ENCODE measurements around the gene ARSI.

The ARSI gene

DNA sequence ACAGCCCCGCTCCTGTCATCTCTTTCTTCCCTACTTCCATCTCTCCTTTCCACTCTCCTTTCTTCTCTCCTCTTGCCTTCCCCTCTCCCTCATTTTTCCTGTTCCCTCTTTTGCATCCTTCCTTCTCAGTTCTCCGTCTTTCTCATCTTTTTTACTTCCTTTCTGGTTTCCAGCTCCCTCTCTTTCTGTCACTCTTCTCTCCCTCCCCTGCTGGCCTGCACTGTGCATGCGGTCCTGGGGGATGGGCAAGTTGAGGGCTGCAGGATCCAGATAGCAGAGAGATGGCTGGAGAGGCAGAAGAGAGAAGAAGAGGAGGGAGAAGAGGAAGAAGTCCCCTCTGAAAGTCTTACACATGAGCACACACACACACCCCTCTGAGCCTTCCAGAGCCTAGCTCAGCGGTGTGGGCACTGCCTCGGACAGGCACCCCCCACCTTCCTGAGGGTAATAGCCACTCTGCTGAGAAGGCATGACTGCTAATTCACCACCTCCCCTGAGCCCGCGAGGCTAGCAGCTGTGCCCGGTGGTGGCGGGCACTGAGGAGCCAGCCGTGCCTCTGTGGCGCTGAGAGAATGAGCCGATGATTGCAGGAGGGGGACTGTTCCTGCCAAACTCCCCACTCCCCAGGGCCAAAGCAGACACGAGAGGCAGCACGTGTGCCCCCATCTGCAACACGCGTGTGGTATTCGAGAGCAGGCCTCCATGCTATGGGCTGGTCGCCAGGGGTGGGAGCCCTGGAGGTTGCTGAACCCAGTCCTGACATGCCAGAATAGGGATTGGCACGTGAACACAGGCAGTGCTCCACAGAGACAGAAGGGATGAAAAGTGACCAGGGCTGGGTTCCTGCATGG lies 9.4 kb downstream of the ARSI start:
- no peak for DNase-seq (ENCODE audit: low spot score)

DNA sequence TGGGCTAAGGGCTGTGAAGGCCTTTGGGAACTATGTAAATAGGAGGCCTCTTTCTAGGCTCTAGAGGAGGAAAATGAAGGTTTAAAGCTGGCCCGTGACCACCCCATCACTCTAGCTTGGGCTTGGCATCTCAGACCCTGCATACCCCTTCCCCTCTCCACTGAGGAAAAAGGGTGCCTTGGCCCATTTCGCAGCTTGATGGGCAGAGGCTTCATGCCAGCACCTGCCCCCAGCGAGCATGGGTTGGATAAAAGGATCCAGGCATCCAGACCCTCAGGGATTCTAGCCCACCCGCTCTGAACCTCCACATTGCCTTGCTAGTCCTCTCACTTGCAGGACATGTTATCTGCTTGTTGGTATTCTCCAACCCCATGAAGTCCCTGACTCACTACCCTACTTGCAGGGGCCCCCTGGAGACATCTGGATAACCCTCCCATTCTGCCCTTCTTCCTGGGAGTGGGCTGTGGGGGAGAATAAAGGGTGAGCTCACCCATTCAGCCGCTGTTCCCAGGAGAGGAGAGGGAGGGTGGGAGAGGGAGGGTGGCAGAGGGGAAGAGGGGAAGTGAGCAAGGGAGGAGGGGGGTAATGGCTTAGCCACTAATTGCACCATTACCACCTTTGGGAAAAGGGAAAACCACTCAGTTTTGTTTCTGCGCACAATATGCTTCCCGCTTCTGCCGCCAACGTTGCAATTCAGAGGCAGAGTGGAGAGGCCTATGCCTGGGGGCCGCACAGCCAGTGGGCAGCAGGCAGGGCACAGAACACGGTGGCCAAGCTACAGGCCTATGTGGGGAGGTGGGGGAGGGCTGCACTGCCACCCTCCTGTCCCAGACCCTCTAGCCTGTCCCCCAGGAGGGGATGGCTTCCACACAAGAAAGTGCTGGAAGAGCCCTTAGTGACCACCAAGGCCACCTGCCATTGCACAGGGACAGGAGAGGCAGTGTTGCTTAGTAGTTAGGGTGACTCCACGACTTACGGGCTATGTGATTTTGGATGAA lies 11.0 kb downstream of the ARSI start:
- DNase-seq (ENCODE audit: low spot score) = no peak

DNA sequence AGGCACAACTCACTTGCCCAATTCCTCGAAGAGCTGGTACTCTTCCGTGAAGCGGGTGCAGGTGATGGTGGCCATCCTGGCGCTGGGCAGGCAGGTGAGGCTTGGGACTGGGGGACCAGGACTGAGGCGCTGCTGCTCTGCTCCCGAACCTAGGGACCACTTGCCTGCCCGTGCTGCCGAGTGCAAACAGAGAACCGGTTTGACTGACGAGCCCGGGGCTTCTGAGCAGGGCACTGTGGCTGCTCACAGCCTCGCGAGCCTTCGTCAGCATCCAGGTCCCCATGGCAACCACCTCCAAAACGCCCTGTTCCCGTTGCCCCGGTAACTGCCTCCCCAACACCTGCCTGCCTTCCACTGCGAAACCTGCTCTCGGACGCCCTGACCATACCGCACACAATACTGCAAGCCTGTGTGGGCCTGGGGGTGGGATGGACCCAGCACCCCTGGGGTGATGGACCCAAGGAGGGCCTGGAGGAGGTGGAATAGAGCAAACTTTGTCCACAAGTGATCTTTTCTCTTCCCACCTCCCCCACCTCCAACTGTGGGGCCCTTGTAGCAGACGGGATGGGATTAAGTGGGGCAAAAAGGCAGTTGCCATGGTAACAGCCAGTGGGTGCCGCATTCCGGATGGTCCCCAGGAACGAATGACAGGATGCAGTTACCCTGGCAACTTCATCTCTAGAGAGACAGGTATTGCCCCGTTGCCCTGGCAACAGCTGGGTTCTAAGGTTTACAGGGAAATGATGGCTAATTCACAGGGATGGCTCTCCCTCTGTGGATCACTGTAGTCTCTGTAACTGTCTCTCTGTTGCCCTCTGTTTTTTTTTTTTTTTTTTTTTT lies 12.9 kb downstream of the ARSI start, which contains the start of gene CAMK2A:
CAMK2A (minus strand) TSS at position 223 of the 840 bp plus-strand sequence; CDS start at position 75, 148 bp downstream.
- no peak for DNase-seq (ENCODE audit: low spot score)

DNA sequence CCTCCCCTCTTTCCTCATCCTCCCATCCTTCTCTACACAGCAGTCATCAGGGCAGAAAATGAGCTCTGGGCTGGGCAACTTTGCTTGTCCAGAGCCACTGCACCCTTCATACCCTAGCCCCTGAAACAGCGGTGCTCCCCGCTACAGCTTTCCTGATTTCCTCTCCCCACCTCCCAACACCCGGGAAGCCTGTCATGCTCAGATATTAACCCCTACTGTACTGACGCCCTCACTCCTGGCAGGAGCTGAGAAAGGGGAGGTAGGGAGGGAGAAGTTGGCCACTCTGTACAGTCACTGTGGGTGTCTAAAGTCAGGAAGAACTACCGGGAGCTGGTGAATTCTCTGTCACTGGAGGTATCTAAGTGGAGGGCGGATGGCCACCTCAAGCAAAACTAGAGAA lies 13.9 kb downstream of the ARSI start:
- DNase-seq (ENCODE audit: low spot score) = no peak

DNA sequence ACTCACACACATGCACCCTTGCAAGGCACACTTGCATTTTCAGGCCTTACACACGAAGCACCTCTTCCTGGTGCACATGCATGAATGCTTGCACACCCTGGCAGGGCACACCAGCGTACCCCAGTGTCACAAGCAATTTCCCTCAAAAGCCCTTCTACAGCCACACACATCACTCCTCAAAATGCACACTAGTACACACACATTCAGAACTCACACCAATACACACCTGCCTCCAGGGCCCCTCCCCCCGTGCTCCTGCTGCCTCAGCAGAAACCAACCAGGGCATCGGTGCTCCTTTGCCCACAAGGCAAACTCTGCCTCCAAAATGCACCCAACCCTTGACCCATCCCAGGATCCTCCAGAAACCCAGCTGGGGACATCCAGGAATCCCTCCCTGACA lies 14.3 kb downstream of the ARSI start:
- DNase-seq (ENCODE audit: low spot score) = no peak

DNA sequence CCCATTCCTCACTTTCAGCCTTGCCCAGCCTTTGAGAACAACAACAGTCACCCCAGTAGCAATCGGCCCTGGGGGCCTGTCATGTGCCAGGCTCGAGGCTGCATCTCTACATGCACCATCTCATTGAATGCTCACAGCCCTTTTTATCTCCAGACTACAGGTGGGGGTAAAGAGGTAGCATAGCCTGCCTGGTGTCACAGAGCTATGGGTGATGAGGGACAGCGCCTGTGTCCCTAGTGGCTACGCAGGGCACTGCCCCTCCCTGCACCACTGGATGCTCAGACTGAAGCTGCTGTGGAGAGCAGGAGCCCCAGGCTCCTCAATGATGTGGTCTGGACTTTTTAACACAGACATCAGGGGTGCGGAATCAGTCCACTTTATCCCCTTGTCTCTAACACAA lies 15.9 kb downstream of the ARSI start:
- no peak for DNase-seq (ENCODE audit: low spot score)

DNA sequence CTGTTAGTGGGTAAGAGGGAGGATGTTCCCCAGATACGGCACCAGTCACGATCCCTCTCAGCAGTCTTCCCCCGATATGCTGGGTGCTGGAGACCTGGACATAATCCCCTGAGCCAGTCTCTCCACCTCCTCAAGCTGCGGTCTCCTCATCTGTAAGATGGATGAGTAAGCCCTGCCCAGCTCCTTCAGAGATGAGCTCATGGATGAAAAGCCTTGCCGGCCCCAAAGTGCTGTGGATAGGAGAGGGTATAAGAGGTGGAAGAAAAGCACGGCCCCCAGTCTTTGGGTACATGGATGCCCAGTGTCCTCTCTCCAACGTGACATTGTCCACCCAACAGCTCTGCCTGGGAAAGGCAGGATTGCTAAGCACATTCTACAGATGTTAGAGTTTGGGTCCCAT lies 17.6 kb downstream of the ARSI start:
- no peak for DNase-seq (ENCODE audit: low spot score)

DNA sequence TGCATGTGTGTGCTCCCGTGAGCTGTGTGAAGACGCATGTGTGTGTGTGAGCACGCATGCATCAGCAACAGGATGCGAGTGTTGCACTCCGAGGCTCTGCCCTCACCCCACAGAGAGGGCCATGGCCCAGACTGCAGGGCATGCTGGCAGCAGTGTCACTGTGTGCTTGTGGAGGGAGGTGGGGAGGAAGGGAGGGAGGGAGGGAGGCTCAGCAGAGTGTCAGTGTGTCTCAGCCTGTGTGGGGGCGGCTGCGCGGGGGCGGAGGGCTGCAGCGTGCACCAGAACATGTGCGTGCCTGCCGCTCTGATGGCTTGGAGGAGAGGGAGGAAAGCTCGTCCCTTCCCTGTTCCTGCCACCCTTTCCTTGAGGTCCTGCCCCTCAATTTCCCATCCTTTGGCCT lies 18.4 kb downstream of the ARSI start:
- no peak for DNase-seq (ENCODE audit: low spot score)

DNA sequence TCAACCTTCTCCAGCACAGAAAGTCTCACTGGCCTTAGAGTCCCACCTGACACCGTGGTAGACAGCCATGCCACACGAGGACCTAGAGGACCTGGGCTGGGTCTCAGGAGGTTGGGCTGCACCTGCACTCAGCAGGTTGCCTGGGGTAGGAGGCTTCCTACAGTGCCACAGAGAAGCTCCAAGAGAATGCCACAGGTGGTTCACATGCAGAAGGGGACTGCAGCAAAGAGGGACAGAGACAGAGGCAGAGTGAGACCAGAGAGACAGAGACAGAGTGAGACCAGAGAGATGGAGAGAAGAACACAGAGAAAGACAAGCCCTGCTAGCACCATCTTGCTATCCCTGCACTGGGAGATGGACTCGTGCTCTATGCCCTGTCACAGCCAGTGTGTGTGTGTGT lies 18.8 kb downstream of the ARSI start:
- no peak for DNase-seq (ENCODE audit: low spot score)

DNA sequence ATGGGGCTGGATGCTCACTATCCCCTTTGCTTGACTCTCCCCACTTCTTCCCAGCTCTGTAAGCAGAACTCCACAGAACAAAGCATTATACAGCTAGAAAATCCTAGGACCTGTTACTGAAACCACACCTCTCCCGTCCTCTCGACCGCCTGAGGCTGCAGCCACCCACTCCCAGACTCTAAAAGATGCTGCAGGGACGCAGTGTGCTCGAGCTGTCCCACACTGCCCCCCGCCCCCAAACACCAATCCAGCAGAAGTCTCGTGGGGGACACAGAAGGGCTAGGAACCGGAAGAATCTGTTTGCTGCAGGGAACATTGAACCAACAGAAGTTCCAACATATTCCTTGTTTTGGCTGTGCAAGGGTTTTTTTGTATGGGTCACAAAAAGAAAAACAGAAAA lies 20.7 kb downstream of the ARSI start:
- no peak for DNase-seq (ENCODE audit: low spot score)

DNA sequence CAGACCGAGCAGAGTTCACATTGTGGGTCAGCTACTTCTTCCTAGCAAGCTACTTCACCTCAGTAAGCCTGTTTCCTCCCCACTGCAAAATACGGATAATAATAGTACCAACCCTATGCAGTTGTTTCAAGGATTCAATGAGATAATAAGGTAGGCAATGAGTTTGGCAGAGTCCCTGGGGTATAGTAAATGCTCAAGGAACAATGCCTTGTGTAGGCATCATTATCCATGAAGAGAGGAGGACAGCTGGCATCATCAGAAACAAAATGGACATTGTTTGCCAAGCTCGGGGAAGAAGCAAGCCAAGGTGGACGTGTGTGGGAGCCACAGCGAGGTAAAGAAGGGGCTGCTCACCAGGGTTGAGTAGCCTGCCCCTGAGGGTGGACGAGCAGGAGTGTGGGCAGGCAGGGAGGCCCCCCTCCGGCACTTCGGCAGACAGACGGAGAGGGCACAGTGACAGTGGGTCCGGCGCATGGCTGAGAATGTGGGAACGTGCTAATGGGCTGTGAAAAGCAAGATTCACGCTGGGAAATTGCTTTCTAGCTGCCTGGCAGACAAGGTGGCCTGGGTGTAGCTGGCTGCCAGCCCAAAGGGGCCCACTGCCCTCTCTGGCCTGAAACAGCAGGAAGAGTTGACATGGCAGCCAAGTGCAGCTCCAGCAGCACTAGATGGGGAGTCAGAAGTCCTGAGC lies 23.2 kb downstream of the ARSI start:
- DNase-seq (ENCODE audit: low spot score) = no peak

DNA sequence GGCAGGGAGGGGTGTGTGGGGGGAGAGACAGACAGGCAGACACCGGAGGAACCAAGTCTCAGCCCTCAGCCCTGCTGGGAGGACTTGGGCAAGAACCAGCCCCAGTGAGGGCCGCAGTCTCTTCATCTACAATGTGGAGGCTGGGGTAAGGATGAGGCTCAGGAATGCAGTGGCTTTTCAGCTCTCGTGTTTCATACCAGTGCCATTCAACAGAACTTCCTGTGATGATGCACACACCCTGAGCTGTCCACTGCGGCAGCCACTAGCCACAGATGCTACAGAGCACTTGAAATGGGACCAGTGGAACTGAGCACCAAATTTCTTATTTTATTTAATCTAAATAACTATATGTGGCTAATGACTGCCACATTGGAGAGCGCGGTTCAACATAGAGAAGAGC lies 23.8 kb downstream of the ARSI start:
- peak; percentile 94 for DNase-seq (ENCODE audit: low spot score)

DNA sequence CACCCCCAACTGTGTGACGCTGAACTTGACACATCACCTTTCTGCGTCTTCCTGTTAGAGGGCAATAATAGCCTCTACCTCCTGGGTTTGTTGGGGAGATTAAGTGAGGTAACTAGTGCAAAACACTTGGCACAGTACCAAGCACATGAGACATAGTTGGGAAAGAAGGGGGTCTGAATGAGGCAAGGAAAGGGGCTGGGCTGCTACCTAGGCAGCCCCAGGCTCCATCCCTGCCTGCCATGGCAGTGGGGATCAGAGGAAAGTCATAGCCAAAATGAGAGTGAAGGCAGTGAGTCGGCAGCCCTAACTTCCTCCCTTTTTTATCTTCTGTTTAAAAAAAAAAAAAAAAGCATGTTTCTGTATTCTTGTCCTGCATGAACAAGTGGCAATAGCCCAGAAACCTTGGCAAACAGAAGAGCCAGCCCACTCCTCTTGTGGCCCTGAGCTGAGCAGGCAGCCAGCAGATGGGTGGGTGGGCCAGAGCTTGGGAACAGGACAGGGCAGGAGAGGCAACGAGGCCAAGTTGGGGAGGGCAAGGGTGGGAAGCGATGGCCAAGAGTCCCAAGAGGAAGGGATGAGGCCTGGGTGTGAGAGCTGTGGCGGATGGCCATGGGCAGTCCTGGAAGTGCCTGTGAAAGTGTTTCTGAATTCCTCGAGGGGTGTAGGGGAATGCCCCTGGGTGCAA lies 24.5 kb downstream of the ARSI start:
- peak; percentile 52 for DNase-seq (ENCODE audit: low spot score)

DNA sequence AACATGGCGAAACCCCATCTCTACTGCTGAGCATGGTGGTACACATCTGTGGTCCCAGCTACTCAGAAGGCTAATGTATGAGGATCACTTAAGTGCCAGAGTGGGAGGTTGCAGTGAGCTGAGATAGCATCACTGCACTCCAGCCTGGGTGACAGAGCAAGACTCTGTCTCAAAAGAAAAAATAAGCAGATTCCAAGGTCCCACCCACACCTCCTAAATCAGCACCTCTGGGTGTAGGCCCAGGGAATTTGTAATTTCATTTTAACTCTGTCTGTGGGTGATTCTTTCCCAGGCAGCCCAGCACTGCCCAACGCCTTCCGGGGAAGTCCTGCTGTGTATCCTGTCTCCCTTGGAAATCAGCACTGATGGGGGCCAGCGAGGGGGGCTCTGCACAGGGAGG lies 25.7 kb downstream of the ARSI start:
- no peak for DNase-seq (ENCODE audit: low spot score)

DNA sequence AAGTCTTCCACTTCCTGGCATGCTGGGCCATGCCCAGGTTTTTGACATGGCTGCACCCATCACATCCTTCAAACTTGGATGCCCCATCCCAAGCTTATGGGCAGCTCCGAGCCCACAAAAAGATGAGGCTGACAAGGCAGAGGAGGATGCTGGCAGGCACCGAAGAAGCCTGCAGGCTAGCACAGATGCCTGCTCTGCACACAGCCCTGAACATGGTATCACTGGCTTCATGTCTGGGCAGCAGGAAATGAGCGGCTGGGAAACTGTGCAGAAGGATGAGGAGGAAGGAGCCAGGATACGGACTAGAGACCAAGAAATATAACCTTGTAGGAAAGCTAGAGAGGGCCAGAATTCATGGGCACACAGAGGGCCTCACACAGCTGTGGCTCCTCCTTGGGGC lies 27.9 kb downstream of the ARSI start:
- DNase-seq (ENCODE audit: low spot score) = no peak

DNA sequence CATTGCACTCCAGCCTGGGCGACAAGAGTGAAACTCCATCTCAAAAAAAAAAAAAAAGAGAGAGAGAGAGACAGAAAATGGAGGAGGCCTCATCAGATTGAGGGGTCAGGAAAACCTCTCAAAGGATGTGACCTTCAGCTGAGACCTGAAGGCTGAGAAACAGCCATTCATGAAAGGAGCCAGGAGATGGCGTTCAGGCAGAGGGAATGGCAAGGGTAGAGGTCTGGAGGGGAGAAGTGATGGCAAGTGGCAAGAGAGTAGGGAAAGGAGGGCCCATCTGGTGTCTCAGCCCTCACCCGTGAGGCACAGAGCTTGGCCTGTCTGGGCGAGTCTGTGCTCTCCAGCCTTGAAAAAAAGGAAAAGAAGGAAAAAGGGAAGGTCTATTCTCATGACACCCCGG lies 30.2 kb downstream of the ARSI start:
- DNase-seq (ENCODE audit: low spot score) = peak; percentile 69

DNA sequence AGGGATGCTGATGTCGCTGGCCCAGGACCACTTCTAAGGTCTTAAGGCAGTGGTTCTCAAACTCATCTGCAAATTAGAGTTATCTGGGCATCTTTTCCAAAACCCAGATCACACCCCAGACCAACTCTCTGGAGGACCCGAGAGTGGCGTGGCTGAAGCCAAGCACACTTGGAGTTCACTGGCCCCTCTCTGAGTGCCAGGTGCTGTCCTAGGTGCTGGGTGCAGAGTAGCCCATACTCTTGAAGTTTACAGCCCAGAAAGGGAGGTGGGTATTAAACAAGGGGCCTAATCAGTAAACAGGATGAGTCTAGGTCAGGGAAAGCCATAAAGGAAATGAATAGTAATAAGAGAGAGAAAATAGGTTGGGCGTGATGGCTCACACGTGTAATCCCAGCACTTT lies 30.8 kb downstream of the ARSI start:
- no peak for DNase-seq (ENCODE audit: low spot score)

DNA sequence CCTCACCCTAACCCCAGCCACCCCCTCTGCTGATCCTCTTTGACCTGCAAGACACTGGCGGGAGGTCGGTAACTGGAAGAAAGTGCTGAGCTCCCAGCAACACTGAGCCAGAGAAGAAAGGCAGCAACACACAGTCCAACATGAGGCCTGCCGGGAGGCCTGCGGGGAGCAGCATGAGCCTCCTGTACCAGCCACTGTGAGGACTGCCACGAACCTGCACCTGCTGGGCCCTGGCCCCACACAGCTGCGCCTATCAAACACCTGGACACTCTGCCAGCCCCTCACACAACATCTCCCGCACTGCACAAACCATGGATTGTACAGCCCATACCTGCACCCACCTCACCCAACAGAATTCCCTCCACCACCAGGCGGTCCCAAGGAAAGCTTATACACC lies 31.4 kb downstream of the ARSI start:
- DNase-seq (ENCODE audit: low spot score) = no peak

DNA sequence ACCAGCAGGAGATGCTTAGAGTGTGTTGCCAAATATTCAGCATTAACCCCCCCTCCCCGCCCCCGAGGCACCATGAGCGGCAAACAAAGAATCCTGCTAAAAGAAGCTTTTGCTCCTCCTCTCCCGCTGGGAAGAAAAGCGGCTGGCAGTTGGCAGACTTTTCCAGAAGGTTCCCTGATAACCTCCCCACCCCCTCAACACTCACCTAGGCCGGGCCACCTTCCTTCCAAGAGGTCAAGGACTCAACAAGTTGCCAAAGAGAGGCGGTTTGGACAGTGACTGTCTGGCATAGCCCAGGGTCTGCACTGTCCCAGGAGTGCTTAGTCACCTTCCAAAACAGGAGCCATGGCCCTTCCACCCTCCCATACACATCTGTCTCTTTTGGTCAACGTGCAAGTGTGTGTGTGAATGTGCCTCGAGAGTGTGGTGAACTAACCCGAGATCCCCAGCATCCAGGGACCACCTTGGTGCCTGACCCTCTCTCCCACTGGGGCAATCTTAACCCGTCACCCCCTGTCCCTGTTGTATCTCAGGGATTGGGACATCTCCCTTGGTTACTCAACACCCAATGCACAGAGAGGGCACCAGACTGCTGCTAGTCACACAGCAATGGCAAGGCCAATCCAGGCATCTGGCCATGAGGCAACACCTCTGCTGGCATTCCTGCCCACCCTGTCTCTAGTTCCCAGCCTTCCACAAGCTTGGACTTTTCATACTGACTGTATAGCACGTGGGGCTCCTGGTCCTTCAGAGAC lies 32.0 kb downstream of the ARSI start:
- DNase-seq (ENCODE audit: low spot score) = no peak

DNA sequence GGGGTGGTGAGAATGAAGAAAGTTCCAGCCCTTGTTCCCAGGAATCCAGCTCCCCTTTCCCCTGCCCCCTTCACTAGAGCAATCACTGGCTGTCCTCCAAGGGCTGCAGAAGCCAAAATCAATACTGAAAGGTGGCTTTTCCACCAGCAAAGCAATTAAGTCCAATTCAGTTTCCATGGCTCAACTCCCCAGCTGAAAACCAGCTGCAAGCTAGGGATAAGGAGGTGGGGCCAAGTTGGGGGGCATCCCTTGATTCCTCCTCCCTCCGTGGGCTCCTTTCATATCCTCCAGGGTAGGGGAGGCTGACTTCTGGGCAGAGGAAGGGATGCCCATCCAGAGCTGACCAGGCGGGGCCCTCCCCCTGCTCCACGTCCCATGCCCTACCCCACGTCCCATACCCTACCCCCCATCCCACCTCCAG lies 35.8 kb downstream of the ARSI start:
- DNase-seq (ENCODE audit: low spot score) = no peak
